Measurements from ENCODE around the gene DERA.
"Not testable (repeated sequence)": the region's sequence is repeated elsewhere in the genome, so short reads cannot be mapped to it uniquely, and the experiment has no call there.

The DERA gene

GRCh38 chr12:16013722-16014121, 102.6 kb downstream of the DERA start:
- Histone ChIP-seq H3K36me3 (ENCODE audit: control insufficient read depth in 4 of 4, insufficient read depth in 4 of 4, low read length in 3 of 4) (peaks cover 6 to 27% (median 9%) of the 10 kb centered on the region in 4 experiments), H3K9me3 (ENCODE audit: control extremely low read depth in 1 of 5, control insufficient read depth in 4 of 5, insufficient read depth in 2 of 5, low read depth in 1 of 5, low read length in 4 of 5) (peaks cover 0 to 26% (median 13%) of the 10 kb centered on the region in 5 experiments)
- CTCF ChIA-PET; H3K27ac ChIP-seq (ENCODE audit: insufficient read depth in 1 of 2, low read depth in 1 of 2, low read length in 2 of 2, poor library complexity in 1 of 2, severe bottlenecking in 2 of 2); H3K4me3 ChIP-seq (ENCODE audit: control insufficient read depth in 1 of 7, extremely low read depth in 1 of 7, insufficient read depth in 4 of 7, low read depth in 2 of 7, low read length in 6 of 7); POLR2A ChIA-PET; DNase-seq; H3K27me3 ChIP-seq (replicated peaks in 2 of 5; ENCODE audit: control insufficient read depth in 4 of 5, insufficient read depth in 5 of 5, low read length in 4 of 5); H3K4me1 ChIP-seq (ENCODE audit: control extremely low read depth in 1 of 4, control insufficient read depth in 4 of 4, insufficient read depth in 4 of 4, low read length in 3 of 4): not testable (repeated sequence)
- 91% methylated on average over 1 of the region's 1 CpG for WGBS (ENCODE audit: insufficient coverage)

DNA sequence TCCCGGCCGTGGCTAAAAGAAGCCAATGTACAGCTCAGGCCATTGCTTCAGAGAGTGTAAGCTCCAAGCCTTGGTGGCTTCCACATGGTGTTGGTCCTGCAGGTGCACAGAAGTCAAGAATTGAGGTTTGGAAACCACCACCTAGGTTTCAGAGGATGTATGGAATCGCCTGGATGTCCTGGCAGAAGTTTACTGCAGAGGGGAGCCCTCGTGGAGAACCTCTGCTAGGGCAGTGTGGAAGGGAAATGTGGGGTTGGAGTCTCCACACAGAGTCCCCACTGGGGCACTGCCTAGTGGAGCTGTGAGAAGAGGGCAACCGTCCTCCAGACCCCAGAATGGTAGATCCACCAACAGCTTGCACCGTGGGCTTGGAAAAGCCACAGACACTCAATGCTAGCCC, 103.3 kb downstream of the DERA start:
- H3K27ac ChIP-seq (ENCODE audit: insufficient read depth in 1 of 2, low read depth in 1 of 2, low read length in 2 of 2, poor library complexity in 1 of 2, severe bottlenecking in 2 of 2); H3K27me3 ChIP-seq (replicated peaks in 2 of 5; ENCODE audit: control insufficient read depth in 4 of 5, insufficient read depth in 5 of 5, low read length in 4 of 5); POLR2A ChIA-PET; CTCF ChIA-PET; H3K4me3 ChIP-seq (ENCODE audit: control insufficient read depth in 1 of 7, extremely low read depth in 1 of 7, insufficient read depth in 4 of 7, low read depth in 2 of 7, low read length in 6 of 7); H3K4me1 ChIP-seq (ENCODE audit: control extremely low read depth in 1 of 4, control insufficient read depth in 4 of 4, insufficient read depth in 4 of 4, low read length in 3 of 4): not testable (repeated sequence)
- peaks cover 0 to 26% (median 13%) of the 10 kb centered on the region in 5 experiments for H3K9me3 ChIP-seq (ENCODE audit: control extremely low read depth in 1 of 5, control insufficient read depth in 4 of 5, insufficient read depth in 2 of 5, low read depth in 1 of 5, low read length in 4 of 5)
- peak in 1 of 3 donors; percentile 9 for DNase-seq
- H3K36me3 ChIP-seq (ENCODE audit: control insufficient read depth in 4 of 4, insufficient read depth in 4 of 4, low read length in 3 of 4), result peaks cover 6 to 29% (median 10%) of the 10 kb centered on the region in 4 experiments
- 100% methylated on average over 4 of the region's 6 CpGs for WGBS (ENCODE audit: insufficient coverage)

- peaks cover 5 to 47% (median 13%) of the 10 kb centered on the region in 4 experiments for H3K36me3 ChIP-seq (ENCODE audit: control insufficient read depth in 4 of 4, insufficient read depth in 4 of 4, low read length in 3 of 4)
- CTCF ChIA-PET, result interaction anchor here (1.0 kb wide), 1 partner anchor 88 kb away, joined by 3 read pairs; no protein-coding TSS in a partner anchor
Measured at GRCh38 chr12:16016748-16017147, 105.6 kb downstream of the DERA start.

GRCh38 chr12:16018306-16018705, 107.2 kb downstream of the DERA start:
- peaks cover 0 to 48% (median 20%) of the 10 kb centered on the region in 5 experiments for H3K9me3 ChIP-seq (ENCODE audit: control extremely low read depth in 1 of 5, control insufficient read depth in 4 of 5, insufficient read depth in 2 of 5, low read depth in 1 of 5, low read length in 4 of 5)
- ChIA-PET CTCF (no interaction called here), POLR2A (no interaction called here)
- no peak for DNase-seq
- no peak overlapping the region for H3K27ac ChIP-seq (ENCODE audit: insufficient read depth in 1 of 2, low read depth in 1 of 2, low read length in 2 of 2, poor library complexity in 1 of 2, severe bottlenecking in 2 of 2)
- H3K4me3 ChIP-seq (ENCODE audit: control insufficient read depth in 1 of 7, extremely low read depth in 1 of 7, insufficient read depth in 4 of 7, low read depth in 2 of 7, low read length in 6 of 7), result no peak overlapping the region
- H3K36me3 ChIP-seq (ENCODE audit: control insufficient read depth in 4 of 4, insufficient read depth in 4 of 4, low read length in 3 of 4), result peaks cover 4 to 57% (median 12%) of the 10 kb centered on the region in 4 experiments
- no peaks in the 10 kb centered on the region for H3K4me1 ChIP-seq (ENCODE audit: control extremely low read depth in 1 of 4, control insufficient read depth in 4 of 4, insufficient read depth in 4 of 4, low read length in 3 of 4)
- WGBS (ENCODE audit: insufficient coverage), result 100% methylated on average over 1 of the region's 2 CpGs
- H3K27me3 ChIP-seq (replicated peaks in 2 of 5; ENCODE audit: control insufficient read depth in 4 of 5, insufficient read depth in 5 of 5, low read length in 4 of 5), result no peaks in the 10 kb centered on the region

More at GRCh38 chr12:16016748-16017147, 105.6 kb downstream of the DERA start:
- DNase-seq, result no peak
- H3K9me3 ChIP-seq (ENCODE audit: control extremely low read depth in 1 of 5, control insufficient read depth in 4 of 5, insufficient read depth in 2 of 5, low read depth in 1 of 5, low read length in 4 of 5), result peaks cover 0 to 42% (median 20%) of the 10 kb centered on the region in 5 experiments
- POLR2A ChIA-PET, result no interaction called here
- no peak overlapping the region for H3K27ac ChIP-seq (ENCODE audit: insufficient read depth in 1 of 2, low read depth in 1 of 2, low read length in 2 of 2, poor library complexity in 1 of 2, severe bottlenecking in 2 of 2)
- no peaks in the 10 kb centered on the region for H3K27me3 ChIP-seq (replicated peaks in 2 of 5; ENCODE audit: control insufficient read depth in 4 of 5, insufficient read depth in 5 of 5, low read length in 4 of 5)
- H3K4me1 ChIP-seq (ENCODE audit: control extremely low read depth in 1 of 4, control insufficient read depth in 4 of 4, insufficient read depth in 4 of 4, low read length in 3 of 4), result peaks cover 0 to 2% (median 0%) of the 10 kb centered on the region in 4 experiments
- WGBS (ENCODE audit: insufficient coverage), result 100% methylated on average over 2 of the region's 3 CpGs
- H3K4me3 ChIP-seq (ENCODE audit: control insufficient read depth in 1 of 7, extremely low read depth in 1 of 7, insufficient read depth in 4 of 7, low read depth in 2 of 7, low read length in 6 of 7), result no peak overlapping the region

- ChIA-PET POLR2A (no interaction called here), CTCF (no interaction called here)
- no peak overlapping the region for H3K4me3 ChIP-seq (ENCODE audit: control insufficient read depth in 1 of 7, extremely low read depth in 1 of 7, insufficient read depth in 4 of 7, low read depth in 2 of 7, low read length in 6 of 7)
- H3K27ac ChIP-seq (ENCODE audit: insufficient read depth in 1 of 2, low read depth in 1 of 2, low read length in 2 of 2, poor library complexity in 1 of 2, severe bottlenecking in 2 of 2), result no peak overlapping the region
- H3K27me3 ChIP-seq (replicated peaks in 2 of 5; ENCODE audit: control insufficient read depth in 4 of 5, insufficient read depth in 5 of 5, low read length in 4 of 5), result no peaks in the 10 kb centered on the region
- H3K9me3 ChIP-seq (ENCODE audit: control extremely low read depth in 1 of 5, control insufficient read depth in 4 of 5, insufficient read depth in 2 of 5, low read depth in 1 of 5, low read length in 4 of 5), result peaks cover 0 to 45% (median 19%) of the 10 kb centered on the region in 5 experiments
- H3K36me3 ChIP-seq (ENCODE audit: control insufficient read depth in 4 of 4, insufficient read depth in 4 of 4, low read length in 3 of 4), result peaks cover 3 to 50% (median 9%) of the 10 kb centered on the region in 4 experiments
- no peaks in the 10 kb centered on the region for H3K4me1 ChIP-seq (ENCODE audit: control extremely low read depth in 1 of 4, control insufficient read depth in 4 of 4, insufficient read depth in 4 of 4, low read length in 3 of 4)
- no peak for DNase-seq
Measured at GRCh38 chr12:16019136-16019535, 108.0 kb downstream of the DERA start.

DNA sequence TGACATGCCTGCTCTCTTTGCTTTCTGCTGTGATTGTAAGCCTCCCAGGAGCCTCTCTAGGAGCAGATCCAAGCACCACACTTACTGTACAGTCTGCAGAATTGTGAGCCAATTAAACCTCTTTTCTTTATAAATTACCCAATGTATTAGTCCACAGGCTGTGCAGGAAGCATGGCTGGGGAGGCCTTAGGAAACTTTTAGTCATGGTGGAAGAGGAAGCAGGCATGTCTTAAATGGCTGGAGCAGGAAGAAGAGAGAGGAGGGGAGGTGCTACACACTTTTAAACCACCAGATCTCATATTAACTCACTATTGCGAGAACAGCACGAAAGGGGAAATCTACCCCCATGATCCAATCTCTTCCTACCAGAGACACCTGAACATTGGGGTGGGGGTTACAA, 108.9 kb downstream of the DERA start:
- ChIA-PET POLR2A (no interaction called here), CTCF (no interaction called here)
- no peaks in the 10 kb centered on the region for H3K27me3 ChIP-seq (replicated peaks in 2 of 5; ENCODE audit: control insufficient read depth in 4 of 5, insufficient read depth in 5 of 5, low read length in 4 of 5)
- H3K4me3 ChIP-seq (ENCODE audit: control insufficient read depth in 1 of 7, extremely low read depth in 1 of 7, insufficient read depth in 4 of 7, low read depth in 2 of 7, low read length in 6 of 7), result no peak overlapping the region
- peaks cover 2 to 44% (median 8%) of the 10 kb centered on the region in 4 experiments for H3K36me3 ChIP-seq (ENCODE audit: control insufficient read depth in 4 of 4, insufficient read depth in 4 of 4, low read length in 3 of 4)
- no peaks in the 10 kb centered on the region for H3K4me1 ChIP-seq (ENCODE audit: control extremely low read depth in 1 of 4, control insufficient read depth in 4 of 4, insufficient read depth in 4 of 4, low read length in 3 of 4)
- no peak overlapping the region for H3K27ac ChIP-seq (ENCODE audit: insufficient read depth in 1 of 2, low read depth in 1 of 2, low read length in 2 of 2, poor library complexity in 1 of 2, severe bottlenecking in 2 of 2)
- DNase-seq, result no peak
- WGBS (ENCODE audit: insufficient coverage), result no CpG with 5 or more reads among the region's 2 CpGs
- peaks cover 0 to 40% (median 10%) of the 10 kb centered on the region in 5 experiments for H3K9me3 ChIP-seq (ENCODE audit: control extremely low read depth in 1 of 5, control insufficient read depth in 4 of 5, insufficient read depth in 2 of 5, low read depth in 1 of 5, low read length in 4 of 5)

DNA sequence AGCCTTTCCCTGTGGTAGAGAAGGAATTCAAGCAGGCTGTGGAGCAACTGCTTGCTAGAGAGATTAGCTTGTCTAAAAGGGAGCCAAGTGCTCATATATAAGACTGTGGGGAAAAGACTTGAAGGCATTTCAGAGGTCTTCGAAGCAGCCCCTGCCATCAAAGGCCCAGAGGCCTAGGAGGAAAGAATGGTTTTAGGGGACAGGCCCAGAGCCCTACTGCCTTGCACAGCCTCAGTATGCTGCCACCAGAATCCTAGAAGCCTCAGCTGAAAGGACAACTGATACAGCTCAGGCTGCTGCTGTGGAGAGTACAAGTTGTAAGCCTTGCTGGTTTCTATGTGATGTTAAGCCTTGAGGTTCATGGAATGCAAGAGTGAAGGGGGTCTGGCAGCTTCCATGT, 109.9 kb downstream of the DERA start:
- no peaks in the 10 kb centered on the region for H3K27me3 ChIP-seq (replicated peaks in 2 of 5; ENCODE audit: control insufficient read depth in 4 of 5, insufficient read depth in 5 of 5, low read length in 4 of 5)
- H3K36me3 ChIP-seq (ENCODE audit: control insufficient read depth in 4 of 4, insufficient read depth in 4 of 4, low read length in 3 of 4), result peaks cover 2 to 38% (median 8%) of the 10 kb centered on the region in 4 experiments
- POLR2A ChIA-PET, result no interaction called here
- no peak overlapping the region for H3K27ac ChIP-seq (ENCODE audit: insufficient read depth in 1 of 2, low read depth in 1 of 2, low read length in 2 of 2, poor library complexity in 1 of 2, severe bottlenecking in 2 of 2)
- no peak overlapping the region for H3K4me3 ChIP-seq (ENCODE audit: control insufficient read depth in 1 of 7, extremely low read depth in 1 of 7, insufficient read depth in 4 of 7, low read depth in 2 of 7, low read length in 6 of 7)
- no peak for DNase-seq
- CTCF ChIA-PET, result no interaction called here
- 100% methylated on average over 1 of the region's 1 CpG for WGBS (ENCODE audit: insufficient coverage)
- H3K4me1 ChIP-seq (ENCODE audit: control extremely low read depth in 1 of 4, control insufficient read depth in 4 of 4, insufficient read depth in 4 of 4, low read length in 3 of 4), result no peaks in the 10 kb centered on the region
- peaks cover 0 to 35% (median 8%) of the 10 kb centered on the region in 5 experiments for H3K9me3 ChIP-seq (ENCODE audit: control extremely low read depth in 1 of 5, control insufficient read depth in 4 of 5, insufficient read depth in 2 of 5, low read depth in 1 of 5, low read length in 4 of 5)

All from common myeloid progenitor, CD34-positive (primary cell).